Uterine smooth muscle cell (primary cell): Measurements from ENCODE around the gene POLN. TPM values are rescaled to one million over a fixed set of nuclear protein-coding genes. Genes with fewer than 3 reads are reported as not detected.

Experiments
- total RNA-seq: library from RNA; depleted of rRNA; stranded (reverse); fragments of >200 nt; gene quantifications from 2 replicates; pipeline ENCODE4 v1.2.3, GENCODE V29; 2014

Gene POLN
- total RNA-seq: 1.4 and 2.9 TPM in 2 replicates

GRCh38 chr4:2241410-2242353 is at the start of gene POLN, which contains the start of gene HAUS3:
Gene POLN, minus strand, starts transcription at chr4:2242121. Its CDS starts 12,890 bp downstream, at chr4:2229231.
Gene HAUS3, minus strand, starts transcription at chr4:2242121. Its CDS starts 1,175 bp downstream, at chr4:2240946.

GRCh38 chr4:2261853-2262144 is 19.9 kb upstream of the POLN start, which contains the start of gene MXD4:
Gene MXD4, minus strand, starts transcription at chr4:2262109. Its CDS starts 129 bp downstream, at chr4:2261980.

GRCh38 chr4:2059046-2059725 is 182.7 kb downstream of the POLN start, which contains the start of gene NAT8L:
Gene NAT8L, plus strand, starts transcription at chr4:2059327. Its CDS starts 185 bp downstream, at chr4:2059512.

Other genes starting within 250 kb of the POLN start
- gene NELFA, start 233.1 kb downstream of the POLN start, total RNA-seq: 12.7 and 15.5 TPM in 2 replicates
- under 0.01 and 0.12 TPM in 2 replicates for gene NAT8L, start 182.8 kb downstream of the POLN start, total RNA-seq
- gene HAUS3, start within 50 bp of the POLN start, total RNA-seq: 10.2 and 17.7 TPM in 2 replicates
- 17.0 and 32.1 TPM in 2 replicates for gene MXD4, start 20.0 kb upstream of the POLN start, total RNA-seq
- 4.9 and 5.0 TPM in 2 replicates for gene ZFYVE28, start 176.5 kb upstream of the POLN start, total RNA-seq
- not detected in 2 replicates for gene CFAP99, start 176.8 kb upstream of the POLN start, total RNA-seq
- gene RNF4, start 227.0 kb upstream of the POLN start, total RNA-seq: 58.6 and 59.2 TPM in 2 replicates